GM20431 (cell line): ENCODE results near the gene TIMM9.
"Not testable (repeated sequence)": the region's sequence is repeated elsewhere in the genome, so short reads cannot be mapped to it uniquely, and the experiment has no call there.

Experiments
- in situ Hi-C: fragments of 300-500 bp; cut with MseI, MboI; formaldehyde crosslinking; loops from one replicate; pipeline ENCODE4 v1.15.0; 2020; ENCODE audit warnings: low sequenced_read_pairs; ENCODE audit not compliant: unreplicated experiment

The TIMM9 gene, protein sequence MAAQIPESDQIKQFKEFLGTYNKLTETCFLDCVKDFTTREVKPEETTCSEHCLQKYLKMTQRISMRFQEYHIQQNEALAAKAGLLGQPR

DNA sequence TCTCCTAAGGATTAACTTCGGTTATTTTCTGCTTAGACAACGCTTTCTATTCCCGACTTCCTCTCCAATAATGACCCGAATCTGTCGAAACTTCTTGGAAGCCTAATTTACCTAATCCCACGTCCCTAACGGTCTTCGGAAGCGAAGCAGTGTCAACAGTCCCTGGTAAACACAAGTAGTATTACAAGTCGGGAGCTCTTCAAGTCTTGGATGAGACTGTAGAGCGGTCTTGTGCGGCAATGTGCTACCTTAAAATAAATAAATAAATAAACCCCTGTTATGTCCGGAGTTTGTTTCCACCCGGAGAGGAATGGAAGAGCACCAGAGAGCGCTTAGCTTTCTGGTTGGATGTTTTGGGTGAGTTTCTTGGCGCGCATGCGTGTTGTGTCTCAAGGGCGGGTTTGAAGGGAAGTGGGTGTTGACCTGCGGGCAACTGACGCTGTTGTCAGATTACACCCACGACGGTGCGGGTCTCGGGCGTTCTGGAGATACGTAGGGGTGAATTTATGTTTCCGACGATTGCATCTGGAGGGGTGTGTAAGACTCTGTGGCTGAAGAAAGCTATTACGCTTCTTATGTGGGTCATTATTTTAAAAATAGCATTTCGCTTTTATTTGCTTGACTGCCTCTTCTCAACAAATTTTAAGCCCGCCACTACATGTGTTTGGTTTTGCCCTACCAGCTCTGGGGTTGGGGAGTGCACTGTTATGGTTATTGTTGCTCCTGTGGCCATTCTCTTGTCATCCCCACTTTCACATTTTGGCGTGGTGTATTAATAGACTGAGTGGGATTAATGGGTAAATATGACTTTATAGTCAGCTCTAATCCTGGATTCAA, at the start of gene TIMM9, which contains the start of gene KIAA0586:
Gene TIMM9 (minus strand): TSS at position 251 of the 837 bp plus-strand sequence. CDS start 15,586 bp downstream, outside the sequence.
Gene KIAA0586 (plus strand): TSS at position 439 of the 837 bp plus-strand sequence. CDS start 546 bp downstream, outside the sequence.
- in situ Hi-C loops, result no loop called here

DNA sequence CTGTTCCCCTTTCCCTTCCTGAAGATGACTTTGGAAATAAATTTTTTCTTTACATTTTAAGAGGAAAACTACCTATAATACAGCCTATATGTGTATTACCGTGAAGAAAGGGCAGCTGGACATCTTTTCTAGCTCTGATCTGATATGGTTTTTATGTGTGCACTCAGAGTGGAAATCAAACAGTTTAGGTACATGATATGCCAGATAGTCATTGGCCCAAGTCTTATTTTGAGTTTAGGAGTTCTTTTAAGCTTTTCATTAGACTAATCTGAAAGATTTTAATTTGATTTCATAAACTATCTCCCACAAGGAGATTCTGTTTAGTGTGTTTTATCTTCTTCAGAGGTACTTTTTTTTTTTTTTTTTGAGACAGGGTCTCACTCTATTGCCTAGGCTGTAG, 49.0 kb upstream of the TIMM9 start:
- in situ Hi-C loops, result no loop called here

DNA sequence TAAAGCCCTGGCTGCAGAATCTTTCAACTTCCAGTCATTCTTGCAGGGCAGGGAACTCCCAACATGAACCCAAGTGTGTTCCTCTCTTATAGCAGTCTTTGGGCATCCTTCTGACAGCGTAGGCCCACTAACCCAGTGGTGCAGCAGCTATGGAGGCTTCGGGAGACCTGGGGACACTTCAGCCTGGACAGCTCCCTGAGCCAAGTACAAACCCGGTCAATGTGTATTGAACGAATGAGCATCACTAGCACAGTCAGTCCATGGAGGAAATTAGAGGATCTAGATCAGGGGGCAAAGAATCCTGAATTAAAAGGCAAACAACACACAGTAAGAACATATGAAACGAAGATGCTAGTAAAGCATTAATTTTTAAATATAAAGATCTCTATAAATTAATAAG, 42.0 kb upstream of the TIMM9 start:
- in situ Hi-C loops, result no loop called here

DNA sequence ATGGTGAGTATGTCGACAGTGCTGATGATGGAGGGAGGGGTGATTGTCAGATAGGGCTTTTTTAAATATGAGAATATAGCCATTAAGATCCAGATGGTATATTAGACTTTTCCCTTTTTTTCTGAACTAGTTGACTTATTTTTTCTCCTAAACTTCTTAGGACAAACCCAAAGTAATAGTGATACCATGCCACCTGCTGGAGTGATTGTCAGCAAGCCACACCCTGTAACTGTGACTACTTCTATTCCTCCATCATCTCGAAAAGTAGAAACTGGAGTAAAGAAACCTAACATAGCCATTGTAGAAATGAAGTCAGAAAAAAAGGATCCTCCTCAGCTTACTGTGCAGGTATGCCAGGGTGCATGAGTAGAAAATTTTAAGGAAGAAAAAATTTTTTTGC, 40.2 kb upstream of the TIMM9 start:
- in situ Hi-C loops, result no loop called here

DNA sequence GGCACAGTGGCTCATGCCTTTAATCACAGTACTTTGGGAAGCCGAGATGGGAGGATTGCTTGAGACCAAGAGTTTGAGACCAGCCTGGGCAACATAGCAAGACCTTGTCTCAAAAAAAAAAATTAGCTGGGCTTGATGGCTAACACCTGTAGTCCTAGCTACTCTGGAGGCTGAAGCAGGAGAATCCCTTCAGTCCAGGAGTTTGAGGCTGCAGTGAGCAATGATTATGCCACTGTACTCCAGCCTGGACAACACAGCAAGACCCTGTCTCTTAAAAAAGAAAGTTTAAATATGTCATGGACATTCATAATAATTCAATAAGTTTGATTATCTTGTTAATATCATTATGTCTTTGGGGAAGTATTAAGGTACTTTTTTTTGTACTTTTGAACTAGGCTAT, 39.1 kb upstream of the TIMM9 start:
- in situ Hi-C loops, result no loop called here

DNA sequence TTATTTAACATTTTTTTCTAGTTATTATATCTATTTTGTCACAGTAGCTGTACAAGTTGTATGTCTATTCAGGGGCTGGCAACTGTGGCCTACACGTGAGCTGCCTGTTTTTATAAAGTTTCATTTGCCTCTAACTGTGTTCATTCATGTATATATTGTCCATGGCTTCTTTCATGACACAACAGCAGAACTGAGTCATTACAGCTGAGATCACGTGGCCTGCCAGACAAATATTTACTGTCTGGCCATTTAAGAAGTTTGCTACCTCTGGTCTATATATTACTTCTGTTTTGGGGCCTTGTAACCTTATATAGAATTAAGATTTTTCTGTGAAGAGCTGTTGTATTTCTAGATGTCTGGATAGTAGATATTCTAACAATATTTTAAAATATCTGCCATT, 38.1 kb upstream of the TIMM9 start:
- in situ Hi-C loops, result no loop called here

DNA sequence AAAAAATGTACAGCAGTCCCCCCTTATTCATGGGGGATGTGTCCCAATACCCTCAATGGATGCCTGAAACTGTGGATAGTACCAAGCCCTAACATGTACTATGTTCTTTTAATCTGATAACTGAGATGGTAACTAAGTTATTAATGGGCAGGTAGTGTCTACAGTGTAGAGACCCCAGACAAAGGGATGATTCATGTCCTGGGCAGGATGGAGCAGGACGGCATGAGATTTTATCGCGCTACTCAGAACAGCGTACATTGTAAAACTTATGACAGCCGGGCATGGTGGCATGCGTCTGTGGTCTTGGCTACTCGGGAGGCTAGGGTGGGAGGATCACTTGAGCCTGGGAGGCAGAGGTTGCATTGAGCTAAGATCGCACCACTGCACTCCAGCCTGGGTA, 37.3 kb upstream of the TIMM9 start:
- in situ Hi-C loops, result no loop called here

DNA sequence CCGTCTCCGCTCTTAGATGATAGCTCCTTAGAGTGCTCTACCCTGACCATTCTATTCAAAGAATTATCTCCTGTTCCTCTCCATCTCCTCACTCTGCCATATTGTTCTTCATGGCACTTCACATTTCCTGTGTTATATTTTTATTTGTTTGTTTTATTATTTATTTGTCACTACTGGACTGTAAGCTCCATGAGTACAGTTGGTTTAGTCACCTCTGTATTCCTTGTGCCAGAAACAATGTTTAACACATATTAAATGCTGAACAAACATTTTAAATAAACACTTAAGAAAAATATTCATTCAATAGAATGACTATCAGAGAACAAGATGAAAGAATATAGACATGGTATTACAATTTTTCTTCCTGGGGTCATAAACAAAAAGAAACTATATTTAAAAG, 35.8 kb upstream of the TIMM9 start:
- in situ Hi-C loops, result no loop called here

DNA sequence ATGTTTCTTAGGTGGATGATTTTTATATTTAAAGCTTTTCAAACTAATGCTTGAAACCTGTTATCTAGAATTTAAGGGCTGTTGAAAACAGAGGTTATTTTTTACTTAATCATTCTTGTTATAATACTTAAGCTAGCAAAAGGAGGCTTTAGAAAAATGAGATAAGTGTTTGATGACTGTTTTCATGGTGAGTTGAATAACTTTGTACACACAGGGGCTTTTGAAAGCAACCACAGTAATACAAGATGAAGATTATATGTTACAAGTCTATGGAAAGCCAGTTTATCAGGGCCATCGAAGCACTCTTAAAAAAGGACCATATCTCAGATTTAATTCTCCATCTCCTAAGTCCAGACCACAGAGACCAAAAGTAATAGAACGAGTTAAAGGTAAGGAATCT, 33.4 kb upstream of the TIMM9 start:
- in situ Hi-C loops, result no loop called here

DNA sequence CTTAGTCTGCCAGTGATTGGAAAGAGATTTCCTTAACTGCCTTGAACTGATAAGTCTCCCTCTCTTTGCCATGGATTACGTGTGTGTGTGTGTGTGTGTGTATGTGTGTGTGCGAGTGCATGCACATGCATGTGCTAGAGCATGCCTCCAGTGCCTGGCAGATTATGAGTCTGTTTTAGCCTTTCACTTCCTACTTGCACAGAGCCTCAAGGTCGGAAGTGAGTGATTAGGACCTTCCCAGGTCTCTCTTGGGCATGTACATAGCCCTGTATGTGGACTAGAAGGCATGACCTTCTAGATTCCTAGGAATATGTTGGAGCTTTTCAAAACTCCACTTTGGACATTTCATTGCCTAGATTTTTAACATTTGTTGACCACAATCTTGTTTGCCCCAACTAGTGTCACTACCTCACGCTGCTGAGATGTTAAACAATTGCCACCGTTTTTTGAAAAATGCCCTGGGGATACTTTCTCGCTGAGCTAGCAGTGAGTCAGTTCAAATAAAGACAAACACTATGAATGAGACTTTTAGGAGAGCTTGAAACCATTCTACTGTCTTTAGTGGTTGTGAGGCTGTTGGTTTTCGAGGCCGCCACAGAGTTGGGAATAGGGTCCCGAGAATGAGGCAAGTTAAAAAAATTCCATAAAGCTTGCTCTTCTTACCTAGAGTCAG, 28.4 kb upstream of the TIMM9 start:
- in situ Hi-C loops, result no loop called here

DNA sequence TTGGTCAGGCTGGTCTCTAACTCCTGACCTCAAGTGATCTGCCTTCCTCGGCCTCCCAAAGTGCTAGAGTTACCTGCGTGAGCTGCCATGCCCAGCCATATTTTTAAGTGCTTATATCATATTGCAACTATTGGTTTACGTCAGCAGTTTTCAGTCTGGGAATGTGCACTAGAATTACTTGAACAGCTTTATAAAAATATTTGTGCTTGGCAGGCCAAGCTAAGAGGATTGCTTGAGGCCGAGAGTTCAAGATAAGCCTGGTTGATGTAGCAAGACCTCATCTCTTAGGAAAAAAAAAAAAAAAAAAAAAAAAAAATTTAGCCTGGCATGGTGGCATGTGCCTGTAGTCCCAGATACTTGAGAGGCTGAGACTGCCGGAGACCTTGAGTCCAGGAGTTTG, 17.3 kb upstream of the TIMM9 start:
- in situ Hi-C loops, result no loop called here

DNA sequence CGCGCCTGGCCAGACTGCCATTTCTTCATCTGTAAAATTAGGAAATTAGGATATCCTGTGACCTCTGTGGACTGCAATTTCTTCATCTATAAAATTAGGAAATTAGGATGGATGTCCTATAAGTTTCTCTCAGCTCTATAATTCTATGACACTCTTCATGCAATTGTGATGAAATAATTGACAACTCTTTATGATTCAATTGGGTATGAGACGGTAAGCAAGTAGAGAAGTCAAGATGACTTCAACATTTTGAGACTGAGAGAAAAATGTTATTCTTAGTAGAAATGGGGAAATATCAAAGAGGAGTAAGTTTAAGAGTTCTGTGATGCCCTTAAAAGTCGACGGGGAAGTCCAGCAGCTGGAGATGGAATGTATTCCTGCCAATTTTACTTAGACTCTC, 12.1 kb upstream of the TIMM9 start:
- in situ Hi-C loops, result no loop called here

DNA sequence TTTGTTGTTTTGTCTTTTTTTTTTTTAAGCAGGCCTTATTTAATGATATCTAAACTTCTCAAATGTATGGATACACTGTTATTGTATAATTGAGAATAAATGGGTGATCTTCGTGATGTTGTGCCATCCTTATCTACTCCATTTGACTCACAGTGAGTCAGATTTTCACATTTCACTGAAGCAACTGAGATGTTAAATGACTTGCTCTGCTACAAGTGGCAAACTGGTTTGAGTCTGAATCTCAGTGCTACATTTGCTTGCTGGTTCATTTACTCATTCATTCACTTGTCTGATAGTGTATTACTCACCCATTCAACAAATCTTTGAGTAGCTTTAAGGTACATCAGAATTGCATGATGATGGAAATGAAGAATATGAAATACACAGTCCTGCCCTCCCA, 2.8 kb upstream of the TIMM9 start:
- in situ Hi-C loops, result no loop called here

DNA sequence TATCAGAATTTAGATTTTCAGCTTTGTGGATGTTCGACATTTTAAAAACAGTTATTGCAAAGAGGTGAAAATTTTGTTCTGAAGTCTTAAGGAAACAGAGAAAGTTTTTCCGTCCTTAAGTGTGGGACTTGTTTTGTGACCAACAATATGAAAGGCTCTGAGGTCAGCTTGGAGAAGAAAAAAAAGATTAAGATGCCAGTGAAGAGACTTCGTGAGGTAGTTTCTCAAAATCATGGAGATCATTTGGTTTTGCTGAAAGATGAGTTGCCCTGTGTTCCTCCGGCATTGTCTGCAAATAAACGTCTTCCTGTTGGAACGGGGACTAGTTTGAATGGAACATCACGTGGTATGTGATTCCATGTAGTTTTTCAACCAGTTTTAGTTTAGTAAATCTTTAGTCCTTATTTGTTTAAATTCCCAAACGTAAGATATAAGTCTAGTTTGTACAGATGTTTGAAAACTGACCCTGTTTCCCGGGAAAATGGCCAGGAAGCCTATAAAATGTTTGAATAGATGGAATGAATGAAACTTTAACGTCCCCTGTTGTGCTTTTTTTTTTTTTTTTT, 870 bp upstream of the TIMM9 start:
- in situ Hi-C loops, result no loop called here

DNA sequence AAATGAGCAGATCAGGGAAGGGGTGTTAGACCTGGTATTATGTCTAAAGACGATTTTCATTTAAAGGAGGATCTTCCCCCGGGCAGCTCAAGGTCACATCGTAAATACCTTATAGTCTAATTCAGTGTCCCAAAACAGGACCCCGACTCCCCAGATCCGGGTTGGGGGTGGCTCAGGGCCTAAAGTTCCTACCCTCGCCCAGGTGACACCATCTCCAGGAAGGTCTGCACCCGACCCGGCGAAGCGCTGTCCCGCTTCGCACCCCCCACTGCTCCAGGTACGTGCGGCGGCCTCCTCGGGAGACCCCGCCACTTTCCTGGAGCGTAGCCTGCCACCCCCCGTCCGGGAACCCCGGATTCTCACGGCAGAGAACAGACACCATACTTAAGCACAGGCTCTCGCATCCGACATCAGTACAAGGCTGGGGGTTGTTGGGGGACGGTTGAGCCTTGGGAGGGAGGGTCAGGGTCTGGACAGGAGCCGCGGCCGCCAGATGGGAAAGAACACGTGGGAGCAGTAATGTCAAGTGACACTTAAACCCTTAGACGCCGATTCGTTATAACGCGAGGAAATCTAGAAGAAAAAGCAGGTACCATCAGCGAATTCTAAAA, 556 bp downstream of the TIMM9 start:
- in situ Hi-C loops, result no loop called here

DNA sequence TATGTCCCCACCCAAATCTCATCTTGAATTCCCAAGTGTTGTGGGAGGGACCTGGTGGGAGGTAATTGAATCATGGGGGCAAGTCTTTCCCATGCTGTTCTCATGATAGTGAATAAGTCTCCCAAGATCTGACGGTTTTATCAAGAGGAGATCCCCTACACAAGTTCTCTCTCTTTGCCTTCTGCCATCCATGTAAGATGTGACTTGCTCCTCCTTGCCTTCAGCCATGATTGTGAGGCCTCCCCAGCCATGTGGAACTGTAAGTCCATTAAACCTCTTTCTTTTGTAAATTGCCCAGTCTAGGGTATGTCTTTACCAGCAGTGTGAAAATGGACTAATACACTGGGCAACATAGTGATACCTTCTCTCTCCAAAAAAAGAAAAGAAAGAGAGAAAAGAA, 10.4 kb downstream of the TIMM9 start:
- in situ Hi-C loops, result not testable (repeated sequence)

DNA sequence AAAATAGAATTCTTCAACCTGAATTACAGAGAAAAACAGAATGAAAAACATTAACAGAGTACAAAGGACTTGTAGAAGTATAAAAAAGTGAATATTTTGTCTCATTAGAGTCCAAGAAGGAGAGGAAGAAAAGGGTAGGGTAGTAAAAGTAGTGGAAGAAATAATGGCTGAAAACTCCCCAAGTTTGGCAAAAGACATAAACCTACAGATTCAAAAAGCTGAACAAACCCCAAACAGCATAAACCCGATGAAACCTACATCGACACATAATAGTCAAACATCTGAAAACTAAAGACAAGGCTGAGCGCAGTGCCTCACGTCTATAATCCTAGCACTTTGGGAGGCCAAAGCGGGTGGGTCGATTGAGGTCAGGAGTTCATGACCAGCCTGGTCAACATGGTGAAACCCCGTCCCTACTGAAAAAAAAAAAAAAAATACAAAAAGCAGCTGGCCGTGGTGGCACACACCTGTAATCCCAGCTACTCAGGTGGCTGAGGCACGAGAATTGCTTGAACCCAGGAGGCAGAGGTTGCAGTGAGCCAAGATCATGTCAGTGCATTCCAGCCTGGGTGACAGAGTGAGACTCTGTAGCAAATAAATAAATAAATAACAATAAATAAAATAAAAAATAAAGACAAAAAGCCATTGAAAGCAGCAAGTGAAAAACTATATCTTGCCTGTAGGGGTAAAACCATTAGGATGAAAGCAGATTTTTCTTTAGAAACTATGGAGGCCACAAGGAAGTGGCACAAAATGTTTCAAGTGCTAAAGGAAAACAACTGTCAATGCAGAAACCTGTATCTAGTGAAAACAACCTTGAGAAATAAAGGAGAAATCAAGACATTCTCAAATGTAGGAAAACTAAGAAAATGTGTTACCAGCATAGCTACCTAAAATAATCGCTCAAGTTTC, 11.4 kb downstream of the TIMM9 start:
- in situ Hi-C loops, result no loop called here

DNA sequence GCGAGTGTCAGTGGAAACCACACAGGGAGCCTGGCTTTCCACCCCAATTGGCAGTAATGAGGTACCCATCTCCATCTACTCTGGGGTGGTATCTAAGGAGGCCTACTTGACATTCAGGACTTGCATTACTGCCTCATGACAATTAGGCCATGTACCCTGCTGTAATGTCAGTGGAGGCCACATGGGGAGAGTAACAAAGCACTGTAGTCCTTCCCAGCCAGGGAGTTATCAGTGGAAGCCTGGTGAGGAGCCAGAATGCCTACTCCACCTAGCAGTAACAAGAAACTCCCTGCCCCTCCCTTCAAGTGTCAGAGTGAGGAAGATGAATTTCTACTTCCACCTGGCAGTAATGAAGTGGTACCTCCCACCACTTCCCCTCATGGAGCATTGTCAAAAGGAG, 12.5 kb downstream of the TIMM9 start:
- in situ Hi-C loops, result no loop called here

DNA sequence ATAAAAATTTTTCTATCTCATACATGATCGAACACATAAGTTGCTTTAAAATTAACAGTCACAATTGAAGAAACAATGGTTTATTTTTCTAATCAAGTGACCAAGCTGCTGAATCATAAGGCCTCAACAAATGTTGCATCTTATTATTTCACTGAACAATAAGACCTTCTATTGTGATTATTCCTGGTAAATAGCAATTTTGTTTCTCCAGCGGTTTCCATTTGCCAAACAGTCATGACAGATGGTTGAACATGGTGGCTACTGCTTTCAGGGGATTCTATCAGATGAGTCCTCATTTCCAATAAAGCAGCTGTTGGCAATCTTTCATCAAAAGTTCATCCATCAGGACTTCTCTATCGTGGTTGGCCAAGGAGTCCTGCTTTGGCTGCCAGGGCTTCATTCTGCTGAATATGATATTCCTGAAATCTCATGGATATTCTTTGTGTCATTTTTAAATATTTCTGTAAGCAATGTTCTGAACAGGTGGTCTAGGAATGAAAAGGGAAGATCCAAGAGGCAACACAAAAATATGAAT, 18.6 kb downstream of the TIMM9 start:
- in situ Hi-C loops, result no loop called here
